NCI-H2196 treated with DMSO at 0.1 percent for 48 hours (cell line): ENCODE data around the gene SRPK3.
"Not testable (repeated sequence)": the region's sequence is repeated elsewhere in the genome, so short reads cannot be mapped to it uniquely, and the experiment has no call there.

Experiments used
- DNase-seq: peaks from one replicate; lab custom pipeline; 2025; ENCODE audit not compliant: unreplicated experiment; lab: John Stamatoyannopoulos, UW

The SRPK3 gene, protein sequence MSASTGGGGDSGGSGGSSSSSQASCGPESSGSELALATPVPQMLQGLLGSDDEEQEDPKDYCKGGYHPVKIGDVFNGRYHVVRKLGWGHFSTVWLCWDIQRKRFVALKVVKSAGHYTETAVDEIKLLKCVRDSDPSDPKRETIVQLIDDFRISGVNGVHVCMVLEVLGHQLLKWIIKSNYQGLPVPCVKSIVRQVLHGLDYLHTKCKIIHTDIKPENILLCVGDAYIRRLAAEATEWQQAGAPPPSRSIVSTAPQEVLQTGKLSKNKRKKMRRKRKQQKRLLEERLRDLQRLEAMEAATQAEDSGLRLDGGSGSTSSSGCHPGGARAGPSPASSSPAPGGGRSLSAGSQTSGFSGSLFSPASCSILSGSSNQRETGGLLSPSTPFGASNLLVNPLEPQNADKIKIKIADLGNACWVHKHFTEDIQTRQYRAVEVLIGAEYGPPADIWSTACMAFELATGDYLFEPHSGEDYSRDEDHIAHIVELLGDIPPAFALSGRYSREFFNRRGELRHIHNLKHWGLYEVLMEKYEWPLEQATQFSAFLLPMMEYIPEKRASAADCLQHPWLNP

DNA sequence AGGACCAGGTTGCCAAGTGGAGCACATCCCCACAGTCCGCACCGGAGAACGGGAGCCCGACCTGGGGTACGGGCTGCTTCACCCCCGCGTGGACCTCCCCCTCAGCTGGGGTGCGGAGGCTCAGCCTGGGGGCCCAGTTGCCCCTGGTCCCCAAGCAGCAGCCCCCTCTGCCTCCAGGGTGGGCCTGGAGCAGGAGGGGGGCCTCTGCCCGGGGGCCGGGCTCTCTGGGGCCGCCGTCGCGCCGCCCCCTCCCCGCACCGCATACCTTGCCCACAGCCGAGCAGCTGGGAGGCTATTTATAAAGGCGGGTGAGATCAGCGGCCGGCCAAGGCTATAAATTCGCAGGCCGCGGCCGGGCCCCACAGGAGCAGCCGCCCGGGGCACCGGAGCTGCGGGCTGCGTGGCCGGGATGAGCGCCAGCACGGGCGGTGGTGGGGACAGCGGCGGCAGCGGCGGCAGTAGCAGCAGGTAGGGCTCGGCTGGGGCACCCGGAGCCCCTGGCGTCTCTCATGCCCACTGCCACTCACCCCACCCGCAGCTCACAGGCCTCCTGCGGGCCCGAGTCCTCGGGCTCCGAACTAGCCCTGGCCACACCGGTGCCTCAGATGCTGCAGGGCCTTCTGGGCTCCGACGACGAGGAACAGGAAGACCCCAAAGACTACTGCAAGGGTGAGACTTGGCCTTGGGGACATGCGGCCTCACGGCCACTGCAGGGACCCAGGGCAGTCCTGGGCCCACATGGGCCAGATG is at the start of gene SRPK3:
Gene SRPK3, plus strand, starts transcription at position 364 of the 750 bp plus-strand sequence. Its CDS starts 46 bp downstream, at position 410.
- DNase-seq = no peak

DNA sequence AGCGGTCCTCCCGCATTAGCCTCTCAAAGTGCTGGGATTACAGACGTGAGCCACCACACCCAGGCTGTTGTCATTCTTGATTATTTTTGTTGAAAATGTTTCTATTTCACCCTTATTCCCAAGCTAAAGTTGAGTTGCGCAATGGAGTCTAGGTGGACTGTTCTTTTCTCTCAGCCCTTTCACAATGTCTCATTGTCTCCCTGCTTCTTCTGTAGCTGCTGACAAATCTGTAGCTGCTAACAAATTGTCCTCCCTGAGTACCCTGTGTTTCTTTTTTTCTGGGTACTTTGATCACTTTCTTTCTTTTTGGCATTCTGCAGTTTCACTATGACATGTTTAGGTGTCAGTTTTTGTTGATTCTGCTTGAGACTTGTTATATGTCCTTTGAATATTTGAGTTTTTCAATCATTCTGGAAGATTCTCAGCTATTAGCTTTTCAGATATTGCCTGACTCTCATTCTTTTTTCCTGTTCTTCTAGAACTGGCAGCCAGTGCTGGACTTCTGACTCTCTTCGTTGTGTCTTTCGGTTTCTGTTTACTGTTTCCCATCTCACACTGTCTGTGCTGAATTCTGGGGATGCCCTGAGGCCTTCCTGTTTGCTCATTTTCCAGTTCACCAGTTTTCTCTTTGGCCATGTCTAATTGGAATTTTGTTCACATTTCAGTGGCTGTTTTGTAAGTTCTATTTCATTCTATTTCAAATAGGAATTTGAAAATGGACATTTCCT is 49.6 kb upstream of the SRPK3 start:
- DNase-seq = no peak

DNA sequence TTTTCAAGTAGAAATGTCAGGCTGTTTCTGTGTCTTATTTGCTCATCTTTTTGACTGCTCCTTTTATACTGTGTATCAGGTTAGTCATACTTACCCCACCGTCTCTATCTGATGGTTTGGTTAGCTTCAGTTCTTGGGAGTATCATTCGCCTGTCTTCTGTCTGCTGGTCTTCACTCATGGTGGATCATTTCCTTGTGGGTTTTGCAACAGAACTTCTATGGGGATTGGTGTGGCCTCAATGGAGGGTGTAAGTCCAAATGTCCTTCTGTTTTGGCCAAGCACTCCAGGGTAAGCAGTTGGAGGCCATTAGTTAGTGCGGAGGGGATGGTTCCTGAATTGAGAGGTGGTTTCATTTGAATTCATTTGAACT is 49.0 kb upstream of the SRPK3 start:
- no peak for DNase-seq

DNA sequence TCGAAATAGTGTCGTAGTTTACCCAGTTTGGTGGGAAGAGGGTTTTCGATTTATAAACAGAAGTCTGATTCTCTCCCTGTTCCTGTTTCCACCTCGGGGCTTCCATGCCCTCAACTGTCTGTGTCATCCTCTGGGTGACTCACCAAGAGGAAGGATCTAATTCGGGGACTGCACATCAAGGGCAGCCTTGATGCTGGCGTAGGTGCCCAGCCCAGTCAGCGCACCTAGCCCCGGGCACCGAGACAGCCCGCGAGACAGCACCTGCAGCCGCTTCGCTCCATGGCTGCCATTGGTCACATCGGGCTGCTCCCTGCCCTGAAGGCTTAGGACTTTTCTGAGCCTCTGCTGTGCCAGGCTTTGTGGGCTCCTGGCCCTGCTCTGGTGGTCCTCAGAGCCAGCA is 48.4 kb upstream of the SRPK3 start:
- DNase-seq = no peak

DNA sequence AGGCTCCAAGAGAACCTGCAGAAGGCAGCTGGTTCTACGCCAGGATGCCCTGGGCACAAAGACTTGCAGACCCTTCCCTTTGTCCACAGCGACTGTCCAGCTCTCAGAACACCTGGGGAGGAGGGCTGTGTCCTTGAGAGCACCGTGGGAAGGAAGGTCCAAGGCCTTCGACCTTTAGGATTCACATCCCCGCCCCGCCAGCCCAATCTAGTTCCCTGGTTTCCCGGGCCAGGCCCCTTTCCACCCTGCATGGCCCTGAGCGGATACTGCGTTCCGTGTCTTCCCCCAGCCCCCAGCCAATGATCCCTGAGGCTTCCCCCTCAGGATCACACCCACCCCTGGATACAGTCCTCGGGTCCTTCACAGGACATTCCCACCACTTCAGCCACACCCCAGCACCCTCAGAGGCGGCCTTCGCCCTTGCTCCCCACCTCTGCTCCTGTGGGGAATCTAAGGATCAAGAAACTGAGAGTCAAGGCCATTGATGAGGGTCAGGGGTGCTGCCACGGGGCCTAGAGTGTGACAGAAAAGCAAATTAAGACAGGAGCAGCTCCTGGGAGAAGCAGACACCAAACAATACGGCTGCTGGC is 47.1 kb upstream of the SRPK3 start:
- no peak for DNase-seq

DNA sequence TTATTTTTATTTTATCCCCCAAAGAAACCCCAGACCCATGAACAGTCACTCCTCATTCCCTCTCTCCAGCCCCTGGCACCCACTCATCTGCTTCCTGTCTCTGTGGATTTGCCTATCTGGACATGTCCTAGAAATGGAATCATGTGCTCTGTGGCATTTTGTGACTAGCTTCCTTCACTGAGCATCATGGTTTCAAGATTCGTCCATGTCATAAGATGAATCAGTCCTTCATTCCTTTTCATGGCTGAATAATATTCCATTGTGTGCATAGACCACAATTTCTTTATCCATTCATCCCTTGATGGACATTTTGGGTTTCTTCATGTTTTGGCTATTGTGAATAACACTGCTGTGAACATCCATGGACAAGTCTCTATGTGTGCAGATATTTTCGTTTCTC is 46.0 kb upstream of the SRPK3 start:
- DNase-seq = no peak

DNA sequence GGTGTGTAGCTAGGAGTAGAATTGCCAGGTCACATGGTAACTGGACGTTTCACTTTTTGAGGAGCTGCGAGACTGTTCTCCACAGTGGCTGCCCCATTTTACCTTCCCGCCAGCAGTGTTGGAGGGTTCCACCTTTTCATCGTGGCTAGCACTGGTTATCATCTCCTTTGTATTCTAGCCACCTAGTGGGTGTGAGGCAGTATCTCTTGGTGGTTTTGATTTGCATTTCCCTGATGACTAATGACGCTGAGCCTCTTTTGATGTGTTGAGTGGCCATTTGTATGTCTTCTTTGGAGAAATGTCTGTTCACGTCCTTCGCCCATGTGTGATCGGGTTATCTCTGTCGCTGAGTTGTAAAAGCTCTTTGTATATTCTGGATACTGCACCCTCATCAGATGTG is 45.6 kb upstream of the SRPK3 start:
- no peak for DNase-seq

DNA sequence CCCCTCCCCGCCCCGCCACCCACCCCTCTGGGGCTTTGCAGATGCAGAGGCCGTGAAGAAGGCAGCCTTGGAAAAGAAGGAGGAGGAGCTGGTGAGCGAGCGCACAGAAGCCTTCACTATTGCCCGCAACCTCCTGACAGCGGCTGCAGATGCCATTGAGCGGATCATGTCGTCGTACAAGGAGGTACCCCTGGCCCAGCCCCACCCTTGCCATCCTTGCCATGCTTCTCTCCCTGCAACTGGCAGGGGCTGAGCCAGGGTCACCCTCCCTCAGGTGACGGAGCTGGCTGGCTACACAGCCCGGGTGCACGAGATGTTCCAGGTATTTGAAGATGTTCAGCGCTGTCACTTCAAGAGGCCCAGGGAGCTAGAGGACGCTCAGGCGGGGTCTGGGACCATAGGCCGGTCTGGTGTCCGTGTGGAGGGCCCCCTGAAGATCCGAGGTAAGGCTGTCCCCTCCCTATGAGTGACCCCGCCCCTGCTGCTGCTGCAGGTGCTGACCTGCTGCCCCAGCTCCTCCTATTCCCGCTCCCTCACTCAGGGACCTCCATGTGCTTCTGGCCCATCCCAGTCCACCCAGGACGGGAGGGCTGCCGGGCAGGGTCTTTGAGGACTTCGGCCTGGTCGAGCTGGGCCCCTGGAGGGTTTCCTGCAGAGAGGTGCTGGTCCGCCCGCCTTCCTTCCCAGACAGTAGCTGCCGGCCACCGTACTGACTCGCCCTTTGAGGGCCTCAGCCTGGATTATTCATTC is 44.6 kb upstream of the SRPK3 start:
- DNase-seq = no peak

DNA sequence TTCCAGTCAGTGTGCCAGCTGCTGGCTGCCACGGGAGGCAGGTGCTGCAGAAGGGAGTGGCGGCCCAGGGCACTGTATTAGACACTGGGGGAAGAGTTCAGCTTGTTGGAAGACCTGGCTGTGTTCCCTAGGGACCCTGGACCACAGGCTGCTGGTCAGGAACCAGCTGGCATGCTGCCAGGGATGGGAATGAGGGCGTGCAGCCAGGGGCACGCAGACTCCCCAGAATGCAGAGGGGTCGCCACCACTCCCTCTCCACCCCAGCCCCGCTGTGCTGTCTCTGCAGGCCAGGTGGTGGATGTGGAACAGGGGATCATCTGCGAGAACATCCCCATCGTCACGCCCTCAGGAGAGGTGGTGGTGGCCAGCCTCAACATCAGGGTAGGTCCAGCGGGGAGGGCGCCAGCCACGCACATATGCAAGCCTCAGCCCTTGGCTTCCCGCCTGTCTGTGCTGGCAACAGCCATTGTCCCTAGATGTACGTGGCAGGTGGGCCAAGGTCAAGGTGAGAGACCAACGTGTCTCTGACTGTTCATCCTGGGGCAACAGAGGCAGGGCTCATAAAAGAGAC is 43.9 kb upstream of the SRPK3 start:
- DNase-seq = no peak

DNA sequence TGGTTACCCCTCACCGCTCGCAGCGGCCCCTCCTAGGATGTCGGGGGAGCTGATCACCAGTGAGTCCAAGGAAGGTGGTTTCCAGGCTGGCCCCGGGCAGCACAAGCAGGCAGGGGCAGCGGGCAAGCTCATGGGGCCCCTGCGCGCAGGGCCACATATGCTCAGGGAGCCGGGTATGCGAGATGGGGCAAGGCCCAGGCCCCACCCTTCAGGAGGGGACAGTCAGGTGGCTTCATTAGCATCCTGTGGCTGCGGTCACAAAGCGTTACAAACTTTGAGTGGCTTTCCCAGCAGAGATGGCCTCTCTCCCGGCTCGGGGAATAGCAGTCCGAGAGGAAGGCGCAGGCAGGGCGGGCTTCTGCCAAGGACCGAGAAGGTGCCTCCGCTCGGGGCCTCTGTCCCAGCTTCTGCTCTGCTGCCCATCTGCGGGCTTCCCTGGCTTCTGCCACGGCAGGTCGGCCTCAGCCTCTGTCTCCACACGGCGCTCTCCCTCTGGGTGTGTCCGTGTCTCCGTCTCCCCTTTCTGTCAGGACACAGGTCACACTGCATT is 42.7 kb upstream of the SRPK3 start:
- DNase-seq = no peak

DNA sequence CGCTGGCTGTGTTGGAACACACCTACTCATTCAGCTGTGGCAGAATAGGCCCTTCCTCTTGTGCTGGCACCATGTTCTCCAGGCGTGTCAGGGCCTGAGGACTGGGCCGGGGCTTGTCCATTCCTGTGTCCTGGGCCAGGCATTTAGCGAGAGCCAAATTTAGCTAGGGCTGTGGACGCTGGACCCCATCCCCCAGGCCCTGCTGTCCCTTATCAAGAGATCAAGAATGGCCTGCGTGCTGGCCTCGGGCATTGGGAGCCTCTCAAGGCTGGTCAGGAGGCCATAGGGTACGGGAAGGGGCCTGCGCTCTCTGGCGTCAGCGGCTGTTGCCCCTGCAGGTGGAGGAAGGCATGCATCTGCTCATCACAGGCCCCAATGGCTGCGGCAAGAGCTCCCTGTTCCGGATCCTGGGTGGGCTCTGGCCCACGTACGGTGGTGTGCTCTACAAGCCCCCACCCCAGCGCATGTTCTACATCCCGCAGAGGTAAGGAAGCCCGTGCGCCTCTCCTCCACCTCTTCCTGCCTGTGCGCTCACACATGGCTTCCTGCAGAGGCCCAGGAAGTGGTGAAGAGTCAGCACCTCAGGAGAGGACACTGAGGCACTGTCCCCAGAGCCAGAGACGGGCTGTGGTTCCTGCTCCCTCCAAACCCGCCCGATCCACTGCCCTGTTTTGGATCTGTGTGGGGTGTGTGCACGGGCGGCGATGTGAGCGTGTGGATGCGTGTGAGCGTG is 40.9 kb upstream of the SRPK3 start:
- DNase-seq = no peak

DNA sequence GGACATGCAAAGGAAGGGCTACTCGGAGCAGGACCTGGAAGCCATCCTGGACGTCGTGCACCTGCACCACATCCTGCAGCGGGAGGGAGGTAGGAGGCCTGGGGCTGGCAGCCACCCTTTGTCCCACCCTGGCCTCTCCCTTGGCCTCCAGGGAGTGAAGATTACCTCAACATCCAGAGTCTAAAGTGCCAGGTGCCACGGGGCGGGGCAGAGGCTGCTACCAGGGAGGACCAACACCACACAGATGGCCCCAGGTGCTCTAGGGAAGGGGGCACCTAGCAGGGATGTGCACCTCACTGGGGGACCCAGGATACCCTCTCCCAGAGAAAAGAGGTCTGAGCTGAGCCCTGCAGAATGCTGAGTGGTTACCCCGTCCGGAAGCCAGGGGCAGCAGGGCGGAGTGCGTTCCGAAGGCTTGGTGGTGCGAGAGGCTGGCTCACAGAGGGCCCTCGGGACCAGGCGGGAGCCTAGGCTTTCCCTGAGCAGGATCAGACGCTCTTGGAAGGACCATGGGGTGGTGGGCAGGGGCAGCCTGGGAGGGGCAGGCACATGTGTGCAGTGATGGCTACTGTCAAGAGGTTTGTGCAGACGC is 40.1 kb upstream of the SRPK3 start:
- DNase-seq = no peak

DNA sequence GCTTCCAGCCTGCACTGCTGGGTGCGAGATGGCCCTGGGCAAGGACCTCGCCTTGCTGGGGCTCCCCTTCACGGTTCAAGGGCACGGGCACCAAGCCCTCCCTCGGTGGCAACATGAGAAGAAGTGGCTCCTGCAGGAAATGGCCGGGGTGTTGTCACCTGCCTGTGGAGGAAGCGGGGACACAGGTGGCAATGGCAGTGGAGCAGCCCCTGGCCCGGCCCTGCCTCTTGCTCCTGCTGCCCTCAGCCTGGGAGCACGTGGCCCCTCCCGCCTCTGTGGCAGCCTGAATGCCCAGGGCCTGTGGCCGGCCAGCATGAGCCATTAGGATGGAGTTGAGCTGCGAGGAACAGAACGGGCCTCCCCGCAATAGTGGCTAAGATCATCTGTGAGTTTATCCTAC is 39.4 kb upstream of the SRPK3 start:
- no peak for DNase-seq

DNA sequence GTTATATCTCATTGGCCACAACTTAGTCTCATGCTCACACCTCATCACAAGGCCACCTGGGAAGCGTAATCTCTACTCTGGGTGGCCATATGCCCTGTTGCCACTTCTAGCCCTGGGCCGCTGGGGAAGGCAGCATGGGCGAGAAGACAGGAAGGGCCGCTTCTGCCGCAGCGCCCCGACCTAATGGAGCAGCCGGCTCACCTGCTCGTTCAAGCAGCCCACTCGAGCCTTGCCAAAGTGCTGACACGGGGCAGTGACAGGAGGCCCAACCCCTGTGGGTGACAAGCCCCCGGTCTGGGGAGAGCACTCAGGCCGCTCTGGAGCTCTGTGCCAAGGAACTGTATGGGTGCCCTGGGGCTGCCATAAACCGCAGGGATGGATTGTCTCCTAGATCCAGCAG is 38.7 kb upstream of the SRPK3 start:
- DNase-seq = not testable (repeated sequence)

DNA sequence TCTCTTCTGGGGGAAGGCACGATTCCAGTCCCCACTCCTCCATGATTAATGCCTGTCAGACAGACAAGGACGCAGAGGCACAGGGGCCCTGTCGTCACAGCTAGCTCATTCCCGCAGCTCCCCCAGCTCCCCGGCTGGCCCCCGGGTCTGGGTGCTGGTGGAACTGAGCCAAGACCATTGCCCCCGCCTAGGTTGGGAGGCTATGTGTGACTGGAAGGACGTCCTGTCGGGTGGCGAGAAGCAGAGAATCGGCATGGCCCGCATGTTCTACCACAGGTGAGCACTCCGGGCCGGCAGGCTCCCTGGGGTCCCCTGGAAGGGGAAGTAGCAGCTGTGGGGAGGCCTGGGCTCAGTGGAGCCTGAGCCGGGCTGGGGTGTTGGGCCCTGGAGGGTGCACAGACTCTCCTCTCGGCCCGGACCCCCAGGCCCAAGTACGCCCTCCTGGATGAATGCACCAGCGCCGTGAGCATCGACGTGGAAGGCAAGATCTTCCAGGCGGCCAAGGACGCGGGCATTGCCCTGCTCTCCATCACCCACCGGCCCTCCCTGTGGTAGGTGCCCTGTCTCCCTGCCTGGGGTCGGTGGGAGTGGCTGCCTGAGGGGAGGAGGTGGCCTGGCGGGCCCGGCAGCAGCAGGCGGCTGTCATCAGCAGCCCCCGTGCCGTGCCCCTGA is 37.9 kb upstream of the SRPK3 start:
- not testable (repeated sequence) for DNase-seq

DNA sequence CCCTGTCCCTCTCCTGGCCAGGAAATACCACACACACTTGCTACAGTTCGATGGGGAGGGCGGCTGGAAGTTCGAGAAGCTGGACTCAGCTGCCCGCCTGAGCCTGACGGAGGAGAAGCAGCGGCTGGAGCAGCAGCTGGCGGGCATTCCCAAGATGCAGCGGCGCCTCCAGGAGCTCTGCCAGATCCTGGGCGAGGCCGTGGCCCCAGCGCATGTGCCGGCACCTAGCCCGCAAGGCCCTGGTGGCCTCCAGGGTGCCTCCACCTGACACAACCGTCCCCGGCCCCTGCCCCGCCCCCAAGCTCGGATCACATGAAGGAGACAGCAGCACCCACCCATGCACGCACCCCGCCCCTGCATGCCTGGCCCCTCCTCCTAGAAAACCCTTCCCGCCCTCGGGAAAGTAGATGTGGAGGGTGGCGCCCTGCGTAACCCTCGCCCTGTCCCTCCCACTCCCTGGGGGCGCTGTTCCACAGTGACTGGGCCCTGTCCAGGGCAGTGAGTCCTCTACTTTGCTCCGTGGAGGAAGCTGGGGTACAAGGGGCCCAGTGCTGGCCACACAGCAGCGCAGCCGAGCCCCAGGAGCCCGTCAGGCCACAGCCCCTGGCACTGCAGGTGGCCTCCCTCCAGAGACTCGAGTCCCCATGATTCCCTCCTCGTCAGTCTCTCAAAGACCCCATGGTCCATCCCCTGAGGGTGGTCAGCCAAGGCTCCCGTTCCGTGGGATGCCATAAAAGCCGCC is 37.2 kb upstream of the SRPK3 start:
- DNase-seq = not testable (repeated sequence)
